Neural cell (in vitro differentiated cells): ENCODE data around the gene RELN. TPM values are rescaled to one million over a fixed set of nuclear protein-coding genes. Genes with fewer than 3 reads are reported as not detected.

Source experiments
- H2AFZ ChIP-seq: fragments of 200-600, 300-800 bp; sonication (generic), shearing (Covaris generic); 2 replicates; pipeline ENCODE4 v1.6.0; 2014; ENCODE audit warnings: low read depth, mild to moderate bottlenecking, antibody characterized with exemption, low read length, moderate library complexity
- H3F3A ChIP-seq: fragments of 200-600 bp; shearing (Covaris generic); 2 replicates; pipeline ENCODE4 v1.6.1; 2016; ENCODE audit warnings: mild to moderate bottlenecking, moderate library complexity, mixed read lengths, antibody characterized with exemption, low read length; ENCODE audit not compliant: insufficient read depth, poor library complexity, severe bottlenecking
- H3K27ac ChIP-seq: fragments of 200-600, 300-800 bp; sonication (generic), shearing (Covaris generic); 2 replicates; pipeline ENCODE4 v1.5.1; 2014; ENCODE audit warnings: mild to moderate bottlenecking, low read length, moderate library complexity
- H3K27me3 ChIP-seq: fragments of 300-800, 200-600 bp; sonication (generic), shearing (Covaris generic); 2 replicates; pipeline ENCODE4 v1.6.0; 2014; ENCODE audit warnings: mild to moderate bottlenecking, low read depth, low read length, moderate library complexity; ENCODE audit not compliant: insufficient read depth
- H3K36me3 ChIP-seq: fragments of 300-800, 200-600 bp; sonication (generic), shearing (Covaris generic); 2 replicates; pipeline ENCODE4 v1.5.1; 2014; ENCODE audit warnings: mild to moderate bottlenecking, antibody characterized with exemption, low read length, moderate library complexity; ENCODE audit not compliant: insufficient read depth
- H3K4me2 ChIP-seq: fragments of 300-800, 200-600 bp; sonication (generic), shearing (Covaris generic); 2 replicates; pipeline ENCODE4 v1.6.0; 2014; ENCODE audit warnings: mild to moderate bottlenecking, low read length
- H3K4me3 ChIP-seq: fragments of 300-800, 200-600 bp; sonication (generic), shearing (Covaris generic); 2 replicates; pipeline ENCODE4 v1.5.1; 2014; ENCODE audit warnings: mild to moderate bottlenecking, low read length, moderate library complexity
- H3K79me2 ChIP-seq: fragments of 200-600 bp; shearing (Covaris generic); replicated peaks from 2 replicates; pipeline ENCODE4 v1.6.0; 2014; ENCODE audit warnings: mild to moderate bottlenecking, low read length, moderate library complexity; ENCODE audit not compliant: insufficient read depth
- H3K9ac ChIP-seq: fragments of 300-800, 200-600 bp; sonication (generic), shearing (Covaris generic); 2 replicates; pipeline ENCODE4 v1.6.1; 2016; ENCODE audit warnings: mild to moderate bottlenecking, low read length, mixed read lengths
- H3K9me2 ChIP-seq: fragments of 200-600 bp; shearing (Covaris generic); 2 replicates; pipeline ENCODE4 v1.6.1; 2016; ENCODE audit warnings: mild to moderate bottlenecking, low read length, mixed read lengths; ENCODE audit not compliant: insufficient read depth
- H3K9me3 ChIP-seq: fragments of 200-600, 300-800 bp; sonication (generic), shearing (Covaris generic); 2 replicates; pipeline ENCODE4 v1.6.1; 2016; ENCODE audit warnings: mild to moderate bottlenecking, mixed run types, low read length, moderate library complexity, mixed read lengths
- H4K20me1 ChIP-seq: fragments of 200-600 bp; shearing (Covaris generic); 2 replicates; pipeline ENCODE4 v1.6.1; 2016; ENCODE audit warnings: mild to moderate bottlenecking, mixed run types; ENCODE audit not compliant: insufficient read depth
- EP300 ChIP-seq: fragments of 450-650 bp; conservative IDR thresholded peaks from 2 replicates; pipeline ENCODE4 v1.6.1; 2014; ENCODE audit warnings: antibody characterized with exemption, mild to moderate bottlenecking, moderate library complexity; ENCODE audit not compliant: poor library complexity, severe bottlenecking
- EZH2 ChIP-seq: fragments of 200-600, 300-800 bp; shearing (Covaris generic), sonication (generic); IDR thresholded peaks from 2 replicates; pipeline ENCODE4 v1.6.1; 2014; ENCODE audit warnings: antibody characterized with exemption, low read length, borderline replicate concordance, mild to moderate bottlenecking; ENCODE audit not compliant: insufficient read depth, poor library complexity, severe bottlenecking
- MXI1 ChIP-seq: fragments of 450-650 bp; conservative IDR thresholded peaks from 2 replicates; pipeline ENCODE4 v1.6.1; 2014; ENCODE audit warnings: antibody characterized with exemption, mild to moderate bottlenecking; ENCODE audit not compliant: poor library complexity, severe bottlenecking
- POLR2AphosphoS5 ChIP-seq: IDR thresholded peaks from 2 replicates; pipeline ENCODE4 v1.6.1; 2012
- RAD21 ChIP-seq: fragments of 450-650 bp; conservative IDR thresholded peaks from 2 replicates; pipeline ENCODE4 v1.6.1; 2014; ENCODE audit warnings: antibody characterized with exemption, mild to moderate bottlenecking, moderate library complexity
- SMC3 ChIP-seq: fragments of 450-650 bp; conservative IDR thresholded peaks from 2 replicates; pipeline ENCODE4 v1.6.1; 2014; ENCODE audit warnings: antibody characterized with exemption, mild to moderate bottlenecking, moderate library complexity; ENCODE audit not compliant: poor library complexity
- TAF1 ChIP-seq: IDR thresholded peaks from 2 replicates; pipeline ENCODE4 v1.6.1; 2012; ENCODE audit warnings: low read depth
- polyA plus RNA-seq: library from polyadenylated mRNA; depleted of rRNA; stranded (reverse); fragments of >200 nt; gene quantifications from 2 replicates; pipeline ENCODE4 v1.2.3, GENCODE V29; 2014
- TF ChIP-seq, protein P1 (sequence below): IDR thresholded peaks from 2 replicates; pipeline ENCODE4 v1.6.1; 2012; ENCODE audit warnings: borderline replicate concordance
- TF ChIP-seq, protein P2 (sequence below): fragments of 450-650 bp; IDR thresholded peaks from 2 replicates; pipeline ENCODE4 v1.5.1; 2014; ENCODE audit warnings: antibody characterized with exemption, mild to moderate bottlenecking, moderate library complexity; ENCODE audit not compliant: poor library complexity, severe bottlenecking

The RELN gene
- polyA plus RNA-seq, 1 donor from 2014 or later: 178 TPM

GRCh38 chr7:103636153-103636552, 353.3 kb downstream of the RELN start:
- H2AFZ ChIP-seq: no peak overlapping the region
- H3K4me3 ChIP-seq: no peak overlapping the region
- H3K9me3 ChIP-seq: no peaks in the 10 kb centered on the region
- H3K27me3 ChIP-seq: no peaks in the 10 kb centered on the region
- no peaks in the 10 kb centered on the region for H3F3A ChIP-seq
- no peak overlapping the region for H3K4me2 ChIP-seq
- no peak overlapping the region for H3K27ac ChIP-seq
- H3K9ac ChIP-seq: no peak overlapping the region
- no peaks in the 10 kb centered on the region for H3K36me3 ChIP-seq
- no peaks in the 10 kb centered on the region for H3K79me2 ChIP-seq
- TF ChIP-seq MXI1 (no peak), EP300 (no peak), RAD21 (no peak), POLR2AphosphoS5 (no peak), TAF1 (no peak), SMC3 (no peak)
- TF ChIP-seq, protein P1, sequence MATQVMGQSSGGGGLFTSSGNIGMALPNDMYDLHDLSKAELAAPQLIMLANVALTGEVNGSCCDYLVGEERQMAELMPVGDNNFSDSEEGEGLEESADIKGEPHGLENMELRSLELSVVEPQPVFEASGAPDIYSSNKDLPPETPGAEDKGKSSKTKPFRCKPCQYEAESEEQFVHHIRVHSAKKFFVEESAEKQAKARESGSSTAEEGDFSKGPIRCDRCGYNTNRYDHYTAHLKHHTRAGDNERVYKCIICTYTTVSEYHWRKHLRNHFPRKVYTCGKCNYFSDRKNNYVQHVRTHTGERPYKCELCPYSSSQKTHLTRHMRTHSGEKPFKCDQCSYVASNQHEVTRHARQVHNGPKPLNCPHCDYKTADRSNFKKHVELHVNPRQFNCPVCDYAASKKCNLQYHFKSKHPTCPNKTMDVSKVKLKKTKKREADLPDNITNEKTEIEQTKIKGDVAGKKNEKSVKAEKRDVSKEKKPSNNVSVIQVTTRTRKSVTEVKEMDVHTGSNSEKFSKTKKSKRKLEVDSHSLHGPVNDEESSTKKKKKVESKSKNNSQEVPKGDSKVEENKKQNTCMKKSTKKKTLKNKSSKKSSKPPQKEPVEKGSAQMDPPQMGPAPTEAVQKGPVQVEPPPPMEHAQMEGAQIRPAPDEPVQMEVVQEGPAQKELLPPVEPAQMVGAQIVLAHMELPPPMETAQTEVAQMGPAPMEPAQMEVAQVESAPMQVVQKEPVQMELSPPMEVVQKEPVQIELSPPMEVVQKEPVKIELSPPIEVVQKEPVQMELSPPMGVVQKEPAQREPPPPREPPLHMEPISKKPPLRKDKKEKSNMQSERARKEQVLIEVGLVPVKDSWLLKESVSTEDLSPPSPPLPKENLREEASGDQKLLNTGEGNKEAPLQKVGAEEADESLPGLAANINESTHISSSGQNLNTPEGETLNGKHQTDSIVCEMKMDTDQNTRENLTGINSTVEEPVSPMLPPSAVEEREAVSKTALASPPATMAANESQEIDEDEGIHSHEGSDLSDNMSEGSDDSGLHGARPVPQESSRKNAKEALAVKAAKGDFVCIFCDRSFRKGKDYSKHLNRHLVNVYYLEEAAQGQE: no peak
- TF ChIP-seq, protein P2, sequence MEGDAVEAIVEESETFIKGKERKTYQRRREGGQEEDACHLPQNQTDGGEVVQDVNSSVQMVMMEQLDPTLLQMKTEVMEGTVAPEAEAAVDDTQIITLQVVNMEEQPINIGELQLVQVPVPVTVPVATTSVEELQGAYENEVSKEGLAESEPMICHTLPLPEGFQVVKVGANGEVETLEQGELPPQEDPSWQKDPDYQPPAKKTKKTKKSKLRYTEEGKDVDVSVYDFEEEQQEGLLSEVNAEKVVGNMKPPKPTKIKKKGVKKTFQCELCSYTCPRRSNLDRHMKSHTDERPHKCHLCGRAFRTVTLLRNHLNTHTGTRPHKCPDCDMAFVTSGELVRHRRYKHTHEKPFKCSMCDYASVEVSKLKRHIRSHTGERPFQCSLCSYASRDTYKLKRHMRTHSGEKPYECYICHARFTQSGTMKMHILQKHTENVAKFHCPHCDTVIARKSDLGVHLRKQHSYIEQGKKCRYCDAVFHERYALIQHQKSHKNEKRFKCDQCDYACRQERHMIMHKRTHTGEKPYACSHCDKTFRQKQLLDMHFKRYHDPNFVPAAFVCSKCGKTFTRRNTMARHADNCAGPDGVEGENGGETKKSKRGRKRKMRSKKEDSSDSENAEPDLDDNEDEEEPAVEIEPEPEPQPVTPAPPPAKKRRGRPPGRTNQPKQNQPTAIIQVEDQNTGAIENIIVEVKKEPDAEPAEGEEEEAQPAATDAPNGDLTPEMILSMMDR: no peak
- no peaks in the 10 kb centered on the region for H4K20me1 ChIP-seq
- H3K9me2 ChIP-seq: no peaks in the 10 kb centered on the region

- Histone ChIP-seq H3K36me3 (no peaks in the 10 kb centered on the region), H3K4me3 (no peak overlapping the region), H3K4me2 (no peak overlapping the region), H3K79me2 (no peaks in the 10 kb centered on the region), H3K27me3 (no peaks in the 10 kb centered on the region), H3K9me3 (no peaks in the 10 kb centered on the region), H3K9me2 (no peaks in the 10 kb centered on the region), H2AFZ (no peak overlapping the region), H4K20me1 (no peaks in the 10 kb centered on the region), H3K9ac (no peak overlapping the region), H3K27ac (no peak overlapping the region), H3F3A (no peaks in the 10 kb centered on the region)
- TF ChIP-seq RAD21 (no peak), SMC3 (no peak), POLR2AphosphoS5 (no peak), EP300 (no peak), EZH2 (no peak)
These were observed 356.5 kb downstream of the RELN start for GRCh38 chr7:103632972-103633371.
